Stimulated activated CD4-positive, alpha-beta T cell treated with anti-CD3 and anti-CD28 coated beads, Interleukin-4, amount 100 ng/mL, for 1 hour (primary cell): ENCODE measurements around the gene DBN1.

Experiments
- DNase-seq: peaks from one replicate; pipeline ENCODE4 v3.0.0-alpha.2; 2020

DBN1 gene

DNA sequence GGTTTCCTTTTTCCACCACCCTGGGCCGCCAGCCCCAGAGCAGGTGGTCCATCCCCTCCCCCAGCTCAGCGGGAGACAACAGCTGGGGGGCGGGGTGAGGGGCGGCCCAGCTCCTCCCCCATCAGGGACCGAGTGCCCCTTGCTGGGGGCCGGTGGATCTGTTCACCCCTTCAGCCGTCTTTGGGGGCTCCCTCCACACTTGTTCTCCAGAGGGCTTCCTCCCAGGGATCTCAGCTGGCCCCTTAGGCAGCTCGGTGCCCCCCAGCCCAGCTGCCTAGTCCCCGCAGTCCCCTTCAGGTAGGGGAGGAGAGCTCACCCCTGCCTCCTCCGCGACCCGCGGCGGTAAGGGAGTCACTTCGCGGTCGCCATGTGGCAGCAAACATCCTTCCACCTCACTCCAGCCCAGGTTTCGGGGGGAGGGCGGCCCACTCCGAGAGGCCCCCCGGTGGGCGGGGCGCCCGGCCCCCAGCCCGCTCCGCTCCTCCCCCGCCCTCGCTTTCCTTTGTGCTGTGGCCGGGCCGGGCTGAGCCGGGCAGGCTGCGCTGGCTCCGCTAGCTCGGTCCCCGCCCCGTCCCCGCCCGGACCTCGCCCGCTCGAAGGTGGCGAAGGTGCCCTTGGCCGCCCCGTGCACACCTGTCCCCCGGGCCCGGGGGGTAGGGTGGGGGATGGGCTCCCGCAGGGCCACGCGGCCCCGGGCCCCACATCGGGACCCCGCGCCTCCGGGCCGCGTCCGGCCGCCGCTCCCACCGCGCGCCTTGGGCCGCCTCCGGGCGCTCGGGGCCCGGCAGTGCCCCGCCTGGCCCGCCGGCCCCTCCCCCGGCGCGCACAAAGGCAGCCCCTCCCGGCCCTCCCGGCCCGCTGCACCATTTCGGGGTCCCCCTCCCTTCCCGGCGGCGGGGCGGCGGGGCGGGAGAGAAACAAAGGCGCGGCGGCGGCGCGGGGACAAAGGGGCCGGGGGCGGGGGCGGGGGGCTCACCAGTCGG lies 683 bp downstream of the DBN1 start:
- DNase-seq: peak; percentile 52

DNA sequence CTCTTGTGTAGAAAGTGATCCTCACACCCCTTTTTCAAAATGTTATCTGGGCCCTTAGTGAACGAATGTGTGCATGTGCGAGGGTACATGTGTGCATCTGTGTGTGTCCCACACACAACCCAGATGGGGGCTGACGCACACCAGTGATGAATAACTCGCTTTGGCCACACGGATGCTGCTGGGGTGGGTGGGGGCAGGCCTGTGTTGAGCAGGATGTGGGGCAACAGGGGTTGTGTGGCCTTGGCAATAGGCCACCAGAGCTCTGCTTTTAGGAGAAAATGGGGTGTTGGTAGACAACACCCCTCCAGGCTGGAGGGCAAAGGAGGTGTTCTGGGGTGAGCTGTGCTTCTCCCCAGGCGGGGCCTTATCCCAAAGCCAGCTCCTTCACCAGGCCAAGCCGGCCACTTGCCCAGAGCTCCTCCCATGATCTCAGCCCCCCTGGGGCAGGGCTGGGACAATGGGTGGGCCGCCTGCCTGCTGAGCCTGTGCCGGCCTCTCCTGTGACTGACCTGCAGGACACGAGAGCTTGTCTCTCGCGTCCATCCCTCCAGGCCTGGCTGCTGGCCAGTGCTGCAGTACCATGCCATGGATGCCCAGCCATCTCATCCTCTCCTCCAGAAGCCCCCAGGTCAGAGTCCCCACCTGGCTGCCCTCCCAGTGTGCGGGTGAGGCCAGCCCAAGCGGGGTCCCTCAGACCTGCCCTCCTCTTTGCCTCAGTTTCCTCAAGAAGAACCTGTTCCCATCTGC lies 1.7 kb downstream of the DBN1 start:
- DNase-seq: no peak

DNA sequence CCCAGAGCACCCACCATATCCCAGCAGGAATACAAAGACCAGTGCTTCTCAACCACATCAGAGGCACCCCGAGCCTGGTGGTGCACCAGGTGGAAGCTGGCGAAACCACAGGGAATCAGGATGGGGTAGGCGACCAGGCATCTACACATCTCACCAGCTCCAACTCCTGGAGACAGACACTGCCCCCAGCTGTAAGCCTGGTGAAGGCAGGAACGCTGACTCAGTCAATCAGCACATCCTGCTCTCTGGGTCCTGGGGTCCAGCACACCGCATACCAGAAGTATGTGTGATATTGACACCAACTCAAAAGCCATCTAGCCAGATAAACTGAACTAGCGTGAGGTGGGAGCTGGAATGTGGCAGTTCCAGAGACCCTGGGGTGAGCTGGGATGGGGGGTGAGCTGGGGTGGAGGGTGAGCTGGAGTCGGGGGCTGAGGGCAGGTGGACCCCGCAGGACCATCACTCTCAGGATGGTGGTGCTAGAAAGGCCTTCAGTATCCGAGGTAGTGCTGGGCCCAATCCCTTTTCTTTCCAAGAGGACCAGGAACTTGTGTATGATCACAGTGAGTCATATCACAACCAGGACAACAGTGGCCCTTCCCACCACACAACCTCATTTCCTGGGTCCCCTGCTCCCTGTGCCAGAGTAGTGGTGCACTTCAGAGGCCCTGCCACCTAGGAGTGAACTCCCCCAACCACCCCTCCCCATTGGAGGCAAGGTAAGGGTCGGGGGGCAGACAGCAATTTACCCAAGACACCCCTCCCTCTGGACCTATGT lies 2.5 kb downstream of the DBN1 start:
- DNase-seq: no peak

- DNase-seq: no peak
Measured at GRCh38 chr5:177469750-177470525, 3.5 kb downstream of the DBN1 start.

DNA sequence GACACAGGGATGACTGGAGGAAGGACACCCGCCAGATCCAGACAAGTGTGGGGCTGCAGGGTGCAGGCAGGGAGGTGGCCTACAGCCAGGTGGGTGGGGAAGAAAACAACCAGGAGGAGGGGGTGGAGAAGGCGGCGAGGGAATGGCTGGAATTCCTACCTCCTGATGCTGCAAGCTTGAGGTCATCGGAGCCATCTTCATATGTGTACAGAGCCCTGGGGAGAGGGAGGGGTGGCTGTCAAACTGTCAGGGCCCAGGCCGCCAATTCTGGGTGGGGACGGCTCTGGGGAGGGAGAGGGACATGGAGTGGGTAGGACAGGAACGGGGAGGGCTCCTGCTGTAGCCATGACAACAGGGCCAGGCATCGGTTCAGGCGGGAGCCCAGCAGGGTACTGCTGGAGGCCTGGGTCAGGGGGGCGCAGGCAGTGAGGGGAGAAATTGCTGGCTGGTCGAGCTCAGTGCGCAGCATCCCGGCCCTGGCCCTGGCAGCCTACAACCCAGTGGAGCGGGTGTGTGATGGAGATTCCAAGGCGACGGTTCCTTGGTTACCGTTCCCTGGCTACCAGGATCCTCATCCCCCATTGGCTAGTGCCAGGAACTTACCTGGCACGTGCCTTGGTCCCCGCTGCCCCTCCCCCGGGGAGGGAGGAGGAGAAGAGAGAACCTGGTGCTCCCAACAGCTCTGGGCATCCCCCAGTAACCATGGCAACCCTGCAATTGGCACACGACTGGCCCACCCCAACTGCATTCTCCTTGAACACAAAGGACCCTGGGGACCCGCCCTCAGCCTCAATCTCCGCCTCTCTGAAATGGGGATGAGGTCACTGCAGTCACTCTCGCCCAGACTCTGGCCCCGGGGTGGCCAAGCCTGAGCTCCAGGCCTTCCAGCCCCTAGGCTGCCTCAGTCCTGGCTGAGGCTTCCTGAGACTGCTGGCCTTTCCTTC lies 4.5 kb downstream of the DBN1 start:
- no peak for DNase-seq

GRCh38 chr5:177468329-177468684 lies 5.1 kb downstream of the DBN1 start:
- no peak for DNase-seq

DNA sequence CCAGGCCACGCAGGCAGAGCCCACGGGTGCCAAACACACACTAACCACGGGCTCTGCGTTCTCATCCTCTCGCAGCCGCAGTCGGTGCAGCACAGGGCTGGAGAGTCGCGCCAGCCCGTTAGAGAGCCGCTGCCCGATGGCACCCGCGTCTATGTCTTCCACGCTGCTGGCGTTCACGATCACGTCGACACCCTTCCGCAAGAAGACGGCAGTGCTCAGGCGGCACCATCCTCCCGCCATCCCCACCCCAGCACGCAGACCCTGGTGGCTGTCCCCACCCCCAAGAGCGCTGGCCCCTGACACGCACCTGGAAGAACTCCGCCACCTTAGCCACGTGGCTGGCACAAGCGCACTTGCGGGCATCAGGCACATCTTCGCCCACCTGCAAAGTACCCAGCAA lies 6.0 kb downstream of the DBN1 start:
- no peak for DNase-seq

DNA sequence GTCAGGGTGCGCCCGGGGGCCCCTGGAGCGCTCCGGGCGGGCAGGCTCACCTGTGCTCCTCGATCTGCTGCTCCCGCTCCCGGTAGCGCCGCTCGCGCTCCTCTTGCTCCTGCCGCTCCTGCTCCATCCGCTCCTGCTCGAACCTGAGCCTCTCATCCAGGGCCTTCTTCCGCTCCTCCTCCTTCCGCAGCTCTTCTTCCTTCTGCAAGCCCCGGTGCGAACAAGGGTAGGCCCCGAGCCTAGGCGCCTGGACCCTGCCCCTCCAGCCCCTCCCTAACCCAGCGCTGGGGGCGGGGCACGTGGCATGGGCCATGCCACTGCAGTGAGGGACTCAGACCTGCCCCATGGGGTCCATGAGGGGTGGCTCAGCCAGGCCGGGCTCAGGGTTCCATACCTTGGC lies 6.6 kb downstream of the DBN1 start:
- no peak for DNase-seq

GRCh38 chr5:177465044-177465443 lies 8.4 kb downstream of the DBN1 start:
- DNase-seq: no peak

DNA sequence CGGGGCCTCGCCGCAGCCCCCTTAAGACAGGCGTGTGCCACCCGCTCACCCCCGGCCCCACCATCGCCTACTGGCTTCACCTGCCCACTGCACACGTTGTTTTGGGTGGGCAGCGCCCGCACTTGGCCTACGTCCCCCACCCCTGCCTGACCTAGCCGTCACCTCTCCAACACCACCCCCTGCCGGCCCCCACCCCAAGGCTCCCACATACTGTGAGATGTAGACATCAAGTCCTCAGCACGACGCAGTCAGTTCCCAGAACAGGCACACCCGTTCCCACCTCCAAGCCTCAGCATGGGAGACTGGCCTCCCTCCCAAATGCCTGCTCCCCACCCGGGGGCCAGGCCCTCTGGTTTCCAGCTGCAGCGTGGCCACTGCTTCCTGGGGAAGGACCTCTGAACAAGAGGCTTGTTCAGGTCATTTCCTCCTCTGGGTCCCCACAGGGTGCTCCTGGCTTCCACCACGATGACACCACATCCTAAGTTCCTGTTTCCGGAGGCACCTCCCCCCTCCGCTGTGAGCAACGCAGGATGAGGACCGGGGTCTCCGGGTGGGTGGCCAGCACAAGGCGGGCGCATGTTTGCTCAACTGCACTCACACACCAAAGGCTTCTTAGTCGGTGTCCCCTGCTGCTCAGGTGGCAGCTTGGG lies 11.3 kb downstream of the DBN1 start:
- DNase-seq: no peak

- DNase-seq: no peak
Measured at GRCh38 chr5:177459819-177460628, 13.4 kb downstream of the DBN1 start.

- DNase-seq: no peak
Measured at GRCh38 chr5:177459357-177459756, 14.1 kb downstream of the DBN1 start.

DNA sequence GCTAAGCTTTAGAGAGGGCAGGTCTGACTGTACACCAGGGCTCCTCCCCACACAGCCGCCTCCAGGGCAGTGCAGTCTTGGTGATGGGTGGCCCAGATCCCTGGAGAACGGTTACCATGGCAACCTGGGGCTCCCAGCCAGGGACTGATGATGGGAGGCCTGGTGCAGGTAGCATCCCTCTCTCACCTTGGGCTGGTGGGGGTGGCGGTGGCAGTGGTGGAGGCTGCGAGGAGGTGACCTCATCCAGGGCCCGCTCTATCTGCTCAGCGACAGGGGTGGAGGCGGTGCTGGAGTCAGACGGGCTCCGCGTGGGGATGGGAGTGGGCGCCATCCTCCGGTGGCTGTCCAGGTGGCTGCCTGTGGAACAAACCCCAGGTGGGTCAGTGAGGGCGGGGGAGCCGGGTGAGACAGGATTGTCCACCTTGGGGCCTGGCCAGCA lies 14.5 kb downstream of the DBN1 start:
- no peak for DNase-seq

DNA sequence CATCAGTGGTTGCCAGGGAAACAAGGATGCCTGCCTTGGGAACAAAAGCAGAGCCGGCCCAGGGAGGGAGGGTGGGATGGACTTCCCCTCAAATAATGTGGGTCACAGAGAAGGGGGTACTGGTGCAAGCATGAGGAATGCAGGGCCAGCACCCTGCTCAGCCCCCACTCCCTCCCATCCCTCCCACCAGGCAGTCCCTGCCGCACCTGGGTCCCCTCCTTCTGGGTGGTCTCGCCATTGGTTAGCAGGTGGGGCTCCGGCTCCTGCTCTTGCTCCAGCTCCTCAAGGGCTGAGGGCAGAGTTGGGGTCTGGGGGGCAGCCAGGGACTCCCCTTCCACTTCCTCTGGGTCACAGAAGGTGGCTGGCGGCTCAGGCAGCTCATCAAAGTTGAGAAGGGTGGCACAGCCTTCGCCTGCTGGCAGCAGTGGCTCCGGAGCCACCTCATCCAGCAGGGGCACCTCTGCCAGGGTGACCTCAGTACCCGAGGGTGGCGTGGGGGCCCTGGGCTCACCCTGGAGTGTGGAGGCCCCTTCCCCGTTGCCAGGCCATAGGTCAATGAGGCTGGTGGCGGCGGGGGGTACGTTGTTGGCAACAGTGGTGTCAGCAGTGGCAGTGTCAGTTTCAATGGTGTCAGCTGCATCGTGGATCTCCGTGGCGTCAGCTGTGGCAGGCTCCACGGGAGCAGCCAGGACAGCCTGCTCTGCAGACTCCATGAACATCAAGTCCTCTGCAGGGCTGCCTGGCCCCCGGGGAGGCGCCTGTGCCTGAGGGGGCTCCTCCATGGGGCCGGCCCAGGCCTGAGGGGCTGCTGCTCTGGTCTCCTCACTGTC lies 15.4 kb downstream of the DBN1 start:
- no peak for DNase-seq

- DNase-seq: peak; percentile 42
Measured at GRCh38 chr5:177456976-177457851, 16.2 kb downstream of the DBN1 start.

GRCh38 chr5:177456591-177456964 lies 16.9 kb downstream of the DBN1 start:
- DNase-seq: no peak

GRCh38 chr5:177455661-177456590 lies 17.5 kb downstream of the DBN1 start:
- DNase-seq: peak; percentile 97
